BJ (cell line): ENCODE measurements around the gene PGP. TPM values are rescaled to one million over a fixed set of nuclear protein-coding genes. Genes with fewer than 3 reads are reported as not detected.

Source experiments
- CTCF ChIA-PET: fragments of 350-600 bp; formaldehyde crosslinking; extraction: SDS; loops from one replicate; lab custom pipeline; 2021; ENCODE audit warnings: antibody characterized with exemption, inconsistent platforms; lab: Yijun Ruan, JAX
- POLR2A ChIA-PET: fragments of 300-600 bp; sonication (Branson Sonifier 250); formaldehyde crosslinking; extraction: SDS; loops from one replicate; lab custom pipeline; 2021; ENCODE audit warnings: antibody characterized with exemption; lab: Charles Lee
- DNase-seq: peaks from one replicate; pipeline ENCODE4 v3.0.0-alpha.2; 2011; ENCODE audit warnings: low read depth
- H3K27me3 ChIP-seq: 2 replicates; pipeline ENCODE4 v1.6.0; 2011; ENCODE audit warnings: low read length; ENCODE audit not compliant: control insufficient read depth, insufficient read depth
- H3K36me3 ChIP-seq: 2 replicates; pipeline ENCODE4 v1.5.1; 2011; ENCODE audit warnings: low read length; ENCODE audit not compliant: control insufficient read depth, insufficient read depth
- H3K4me3 ChIP-seq: 2 replicates; pipeline ENCODE4 v1.5.1; 2011; ENCODE audit warnings: low read depth, mild to moderate bottlenecking, control low read depth, low read length
- CTCF ChIP-seq: IDR thresholded peaks from 2 replicates; pipeline ENCODE4 v1.5.1; 2011; ENCODE audit warnings: low read depth, mild to moderate bottlenecking, control low read depth, inconsistent platforms, low read length, moderate library complexity; ENCODE audit not compliant: insufficient read depth
- polyA plus RNA-seq: library from polyadenylated mRNA; depleted of rRNA; stranded (reverse); fragments of >200 nt; gene quantifications from 2 replicates; pipeline ENCODE4 v1.2.3, GENCODE V29; 2011

PGP gene
- polyA plus RNA-seq, 1 experiment, result 7.7 TPM

GRCh38 chr16:2166263-2167067 is 48.2 kb downstream of the PGP start:
- TF ChIP-seq CTCF, result no peak
- POLR2A ChIA-PET, result no interaction called here
- CTCF ChIA-PET, result no interaction called here
- H3K36me3 ChIP-seq, result peaks cover 23% of the 10 kb centered on the region
- no peak for DNase-seq
- no peaks in the 10 kb centered on the region for H3K27me3 ChIP-seq
- H3K4me3 ChIP-seq, result no peak overlapping the region

GRCh38 chr16:2165861-2166260 is 48.8 kb downstream of the PGP start:
- ChIA-PET CTCF (no interaction called here), POLR2A (no interaction called here)

GRCh38 chr16:2163211-2163881 is 51.3 kb downstream of the PGP start:
- ChIA-PET CTCF (no interaction called here), POLR2A (no interaction called here)
- Histone ChIP-seq H3K36me3 (peaks cover 17% of the 10 kb centered on the region), H3K4me3 (no peak overlapping the region), H3K27me3 (no peaks in the 10 kb centered on the region)
- TF ChIP-seq CTCF, result no peak
- no peak for DNase-seq

More at GRCh38 chr16:2165861-2166260, 48.8 kb downstream of the PGP start:
- peaks cover 20% of the 10 kb centered on the region for H3K36me3 ChIP-seq
- no peak for DNase-seq
- H3K27me3 ChIP-seq, result no peaks in the 10 kb centered on the region
- TF ChIP-seq CTCF, result no peak
- H3K4me3 ChIP-seq, result no peak overlapping the region

- TF ChIP-seq CTCF, result no peak
- Histone ChIP-seq H3K4me3 (no peak overlapping the region), H3K36me3 (peaks cover 17% of the 10 kb centered on the region), H3K27me3 (no peaks in the 10 kb centered on the region)
- ChIA-PET POLR2A (no interaction called here), CTCF (no interaction called here)
- DNase-seq, result no peak
Measured at GRCh38 chr16:2162676-2163118, 51.9 kb downstream of the PGP start.

- Histone ChIP-seq H3K27me3 (no peaks in the 10 kb centered on the region), H3K36me3 (peaks cover 13% of the 10 kb centered on the region), H3K4me3 (no peak overlapping the region)
- TF ChIP-seq CTCF, result no peak
- DNase-seq, result no peak
- ChIA-PET POLR2A (no interaction called here), CTCF (no interaction called here)
Measured at GRCh38 chr16:2161911-2162310, 52.7 kb downstream of the PGP start.
